UCSD-AML1 (cell line): ENCODE measurements around the gene NDST1.

ENCODE experiments used
- DNase-seq: peaks from one replicate; lab custom pipeline; 2025; ENCODE audit not compliant: unreplicated experiment; lab: John Stamatoyannopoulos, UW

The NDST1 gene

DNA sequence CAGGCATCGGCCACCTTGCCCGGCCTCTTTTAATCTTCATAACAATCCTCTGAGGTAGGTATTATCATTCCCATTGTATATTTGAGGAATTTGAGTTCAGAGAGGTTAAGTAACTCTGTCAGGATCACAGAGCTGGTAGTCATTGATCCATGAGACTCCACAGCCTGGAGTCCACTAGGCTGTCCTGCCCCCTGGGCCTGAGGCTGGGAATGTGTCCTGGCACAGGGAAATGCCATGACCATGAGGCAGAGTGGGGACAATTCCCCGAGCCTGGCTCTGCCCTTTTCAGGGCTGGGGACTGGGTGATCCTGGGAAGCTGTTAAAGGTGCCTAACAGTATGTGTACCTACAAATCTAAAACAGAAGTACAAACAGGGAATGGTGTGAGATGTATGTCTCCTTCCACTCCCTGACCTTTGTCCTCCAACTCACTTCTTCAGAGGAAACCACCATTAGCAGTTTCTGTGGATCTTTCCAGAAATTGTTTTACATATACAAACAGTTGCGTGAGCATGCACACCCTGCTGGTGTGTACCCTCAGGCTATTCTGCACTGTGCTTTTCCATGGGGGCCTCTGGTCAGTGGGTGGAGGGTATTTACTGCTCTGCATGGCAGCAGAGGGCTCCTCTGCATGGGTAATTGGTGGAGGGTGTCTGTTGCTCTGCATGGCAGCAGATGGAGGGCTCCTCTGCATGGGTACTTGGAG is 53.8 kb downstream of the NDST1 start:
- DNase-seq, result no peak

DNA sequence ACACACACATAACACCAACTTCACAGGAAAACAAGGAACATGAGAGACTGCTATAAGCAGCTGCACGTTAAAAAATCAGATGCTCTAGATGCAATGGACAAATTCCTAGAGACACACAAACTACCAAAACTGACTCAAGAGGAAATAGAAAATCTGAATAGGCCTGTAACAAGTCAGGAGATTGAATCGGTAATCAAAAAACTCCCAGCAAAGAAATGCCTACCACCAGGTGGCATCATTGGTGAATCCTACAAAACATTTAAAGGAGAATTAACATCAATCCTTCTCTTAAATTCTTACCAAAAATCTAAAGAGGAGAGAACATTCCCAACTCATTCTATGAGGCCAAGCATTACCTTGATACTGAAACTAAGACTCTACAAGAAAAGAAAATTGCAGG is 54.9 kb downstream of the NDST1 start:
- no peak for DNase-seq

DNA sequence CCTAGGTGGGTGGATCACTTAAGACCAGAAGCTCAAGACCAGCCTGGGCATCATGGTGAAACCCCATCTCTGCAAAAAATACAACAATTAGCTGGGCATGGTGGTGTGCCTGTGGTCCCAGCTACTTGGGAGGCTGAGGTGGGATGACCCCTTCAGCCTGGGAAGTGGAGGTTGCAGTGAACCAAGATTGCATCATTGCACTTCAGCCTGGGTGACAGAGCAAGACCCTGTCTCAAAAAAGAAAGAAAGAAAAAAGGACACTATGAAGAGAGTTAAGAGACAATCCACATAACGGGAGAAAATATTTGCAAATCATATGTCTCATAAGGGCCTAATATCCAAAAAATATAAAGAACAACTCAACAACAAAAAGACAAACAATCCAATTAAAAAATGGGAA is 57.9 kb downstream of the NDST1 start:
- DNase-seq, result no peak

DNA sequence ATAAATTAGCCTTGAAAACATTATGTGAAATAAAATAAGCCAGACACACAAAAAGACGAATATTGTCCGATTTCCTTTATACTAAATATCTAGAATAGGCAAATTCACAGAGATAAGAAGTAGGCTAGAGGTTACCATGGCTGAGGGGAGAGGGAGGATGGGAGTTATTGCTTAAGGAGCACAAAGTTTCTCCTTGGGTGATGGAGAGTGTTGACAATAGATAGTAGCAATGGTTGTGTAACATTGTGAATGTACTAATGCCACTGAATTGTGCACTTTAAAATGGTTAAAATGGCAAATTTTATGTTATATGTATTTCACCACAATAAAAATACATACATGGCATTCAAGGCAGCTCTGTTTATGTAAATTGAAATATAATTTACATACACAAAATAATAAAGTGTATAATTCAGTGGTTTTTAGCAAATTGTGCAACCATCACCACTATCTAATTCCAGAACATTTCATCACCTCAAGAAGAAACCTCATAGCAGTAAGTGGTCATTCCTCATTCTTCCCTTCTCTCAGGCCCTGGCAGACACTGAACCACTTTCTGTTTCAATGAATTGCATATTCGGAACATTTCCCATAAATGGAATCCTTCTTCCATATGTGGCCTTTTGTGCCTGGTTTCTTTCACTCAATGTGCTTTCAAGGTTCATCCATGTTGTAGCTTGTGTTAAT is 59.2 kb downstream of the NDST1 start:
- no peak for DNase-seq

DNA sequence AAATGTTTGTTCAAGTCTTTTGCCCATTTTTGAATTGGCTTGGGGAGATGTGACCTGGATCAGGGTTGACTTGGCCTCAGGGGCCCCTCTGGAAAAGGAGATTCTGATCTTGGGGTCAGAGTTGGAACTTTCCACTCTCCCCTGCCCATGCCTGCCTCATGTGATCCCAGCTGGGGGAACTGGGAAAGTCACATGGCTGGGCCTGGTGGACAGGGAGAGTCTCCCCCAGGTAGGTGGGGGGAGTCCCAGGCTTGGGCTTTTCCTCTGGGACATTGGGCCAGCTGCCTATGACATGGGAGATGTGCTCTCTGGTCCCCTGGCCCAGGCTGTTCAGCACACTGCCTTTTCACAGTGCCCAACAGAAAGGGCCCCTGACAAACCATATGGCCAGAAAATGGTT is 60.7 kb downstream of the NDST1 start:
- no peak for DNase-seq

DNA sequence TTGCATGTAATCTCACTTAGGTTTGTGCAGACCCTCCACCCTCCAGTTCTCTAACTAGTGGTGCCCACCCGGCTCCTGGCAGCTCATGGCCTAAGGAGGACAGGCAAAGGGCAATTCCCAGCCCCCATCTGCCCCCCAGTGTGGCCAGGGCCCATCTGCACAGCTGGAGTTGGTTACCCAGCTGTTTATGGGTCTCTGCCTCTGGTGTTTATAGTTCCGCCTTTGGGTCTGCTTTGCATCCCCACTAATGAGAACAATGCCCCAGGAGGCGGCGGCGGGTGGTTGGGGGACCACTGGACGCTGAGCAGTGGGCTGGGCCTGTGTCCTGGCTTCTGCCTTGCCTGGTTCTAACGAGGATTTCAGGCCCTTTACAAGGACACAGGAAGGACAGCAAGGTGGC is 62.4 kb downstream of the NDST1 start:
- no peak for DNase-seq

DNA sequence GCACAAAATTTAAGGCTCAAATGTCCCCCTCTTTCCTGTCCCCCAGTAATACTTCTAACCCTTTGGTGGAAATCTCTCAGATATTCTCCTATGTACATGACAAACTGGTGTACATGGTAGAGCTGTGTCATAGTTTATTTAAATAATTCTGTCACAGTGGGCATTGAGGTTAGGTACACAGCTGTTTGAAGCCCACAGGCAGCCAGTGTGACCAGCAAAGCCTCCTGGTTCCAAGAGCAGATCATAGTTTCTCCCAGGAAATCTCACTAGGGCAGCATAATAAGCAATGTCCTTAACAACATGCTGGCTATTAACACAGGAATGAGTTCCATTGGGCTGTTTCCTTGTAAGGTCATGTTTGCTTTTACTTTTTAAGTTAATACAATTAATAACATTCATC is 63.9 kb downstream of the NDST1 start:
- DNase-seq, result no peak

DNA sequence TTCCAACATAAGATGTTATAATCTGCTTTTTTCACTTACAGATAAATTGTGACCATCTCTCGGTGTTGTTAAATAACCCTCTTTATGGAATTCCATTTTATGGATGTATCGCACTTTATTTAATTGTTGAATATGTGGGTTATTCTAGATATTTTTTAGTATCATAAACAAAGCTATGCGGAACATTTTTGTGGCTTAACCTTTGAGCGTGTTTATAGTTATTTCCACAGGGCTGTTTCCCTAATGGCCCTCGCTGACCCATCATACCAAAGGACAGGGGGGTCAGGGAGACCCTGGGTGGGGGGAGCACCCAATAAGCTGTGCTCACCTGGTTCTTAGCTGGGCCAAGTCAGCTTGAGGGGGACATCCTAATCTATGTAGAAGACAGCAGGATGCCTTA is 65.3 kb downstream of the NDST1 start:
- no peak for DNase-seq

DNA sequence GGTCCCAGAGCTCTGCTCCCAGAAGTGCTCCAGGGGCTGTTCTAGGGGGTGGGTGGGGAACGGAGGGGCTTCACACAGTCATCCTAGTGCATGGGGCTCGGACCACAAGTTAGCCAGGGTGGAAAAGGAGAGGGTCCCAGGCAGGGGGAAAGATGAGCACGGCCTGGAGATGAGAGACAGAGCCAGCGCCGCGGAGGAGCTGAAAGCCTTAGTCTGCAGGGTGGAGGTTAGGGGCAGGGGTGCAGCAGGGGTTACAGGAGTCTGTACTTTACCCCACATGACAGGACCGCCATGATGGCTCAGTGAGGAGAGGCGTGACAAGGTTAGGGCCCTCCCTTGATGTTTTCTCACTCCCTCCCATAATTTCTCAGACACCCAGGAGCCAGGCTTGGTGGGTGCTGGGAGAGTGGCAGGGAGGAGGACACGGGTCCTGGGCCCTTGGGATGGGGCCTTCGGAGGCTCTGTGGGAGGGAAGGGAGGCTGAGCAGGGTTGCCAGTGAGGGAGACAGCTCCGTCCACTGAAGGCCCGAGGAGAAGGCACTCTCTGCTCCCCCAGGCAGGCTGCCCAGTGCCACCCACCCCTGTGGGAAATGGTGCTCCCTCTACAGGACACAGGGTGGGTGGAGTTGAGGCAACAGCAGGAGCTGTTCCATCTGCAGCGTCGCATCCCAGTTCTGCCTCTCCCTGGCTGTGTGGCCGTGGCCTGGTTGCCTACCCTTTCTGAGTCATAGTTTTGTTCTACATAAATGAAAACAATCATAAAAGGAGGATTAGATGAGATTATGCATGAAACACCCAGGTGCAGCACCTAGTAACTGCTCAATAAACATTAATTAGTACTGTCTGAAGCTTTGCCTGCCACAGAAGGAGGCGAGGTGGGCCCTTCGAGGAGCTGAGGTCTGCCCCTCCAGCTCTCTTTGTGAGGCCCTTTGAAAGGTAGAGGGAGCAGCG is 66.2 kb downstream of the NDST1 start:
- DNase-seq, result no peak

DNA sequence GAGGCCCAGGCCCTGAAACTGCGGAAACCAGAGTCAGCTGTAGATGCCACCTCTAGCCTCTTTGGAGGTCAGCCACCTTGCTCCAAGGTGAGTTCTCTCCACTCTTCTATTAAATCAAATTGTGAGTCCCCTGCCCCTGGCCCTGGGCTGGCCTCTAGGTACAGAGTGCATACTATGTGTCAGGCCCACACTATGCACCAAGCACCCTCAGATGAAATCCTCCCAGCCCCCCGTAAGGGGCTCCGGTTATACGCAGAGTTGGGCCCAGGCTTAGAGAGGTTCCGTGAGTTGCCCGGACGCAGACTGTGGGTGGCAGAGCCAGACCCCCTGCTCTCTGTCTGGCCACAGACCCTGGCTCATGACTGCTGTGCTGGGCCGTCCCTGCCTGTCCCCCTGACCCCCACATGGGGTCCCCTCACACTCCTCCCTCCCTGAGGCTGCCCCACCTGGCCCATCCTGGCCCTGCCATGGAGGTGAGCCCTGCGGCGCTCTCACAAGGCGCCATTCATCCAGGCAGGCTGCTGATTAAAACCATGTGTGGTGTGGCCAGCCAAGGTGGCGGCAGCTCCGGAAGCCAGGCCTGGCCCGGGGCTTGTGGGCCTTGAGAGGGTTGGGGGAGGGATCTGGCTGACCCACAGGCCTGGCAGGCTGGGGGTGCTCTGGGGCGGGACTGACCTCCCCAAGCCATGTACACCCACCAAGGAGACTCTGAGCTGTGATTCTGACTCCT is 67.1 kb downstream of the NDST1 start:
- no peak for DNase-seq

DNA sequence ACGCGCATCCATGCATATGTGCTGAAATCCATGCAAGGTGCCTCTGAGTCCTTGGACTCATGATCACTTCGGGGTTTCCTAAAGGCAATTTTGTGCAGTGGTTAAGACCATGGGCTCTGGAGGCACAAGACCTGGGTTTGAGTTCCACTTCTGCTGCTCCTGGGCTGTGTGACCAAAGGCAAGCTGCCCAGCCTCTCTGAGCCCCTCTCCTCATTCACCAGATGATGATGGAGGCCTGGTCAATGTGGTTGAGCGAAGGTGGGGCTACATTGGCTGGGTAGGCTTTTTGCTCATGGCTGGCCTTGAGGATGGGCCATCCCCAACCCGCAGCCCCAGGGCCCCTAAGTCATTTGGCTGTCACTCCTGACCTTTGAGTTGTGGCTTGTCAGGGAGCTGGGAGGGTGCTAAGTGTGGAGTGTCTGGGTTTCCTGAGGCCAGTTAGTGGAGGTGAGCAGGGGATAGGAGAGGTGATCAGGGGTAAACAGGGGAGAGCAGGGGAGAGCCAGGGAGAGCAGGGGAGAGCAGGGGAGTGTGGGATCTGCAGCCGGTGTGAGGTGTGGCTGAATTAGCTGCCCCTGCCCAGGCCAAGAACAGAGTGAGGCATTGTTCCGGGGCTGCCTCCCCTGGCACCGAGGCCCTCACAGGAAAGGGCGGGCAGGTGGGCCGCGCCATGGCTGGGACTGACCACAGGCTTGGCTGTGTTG is 68.0 kb downstream of the NDST1 start:
- no peak for DNase-seq

DNA sequence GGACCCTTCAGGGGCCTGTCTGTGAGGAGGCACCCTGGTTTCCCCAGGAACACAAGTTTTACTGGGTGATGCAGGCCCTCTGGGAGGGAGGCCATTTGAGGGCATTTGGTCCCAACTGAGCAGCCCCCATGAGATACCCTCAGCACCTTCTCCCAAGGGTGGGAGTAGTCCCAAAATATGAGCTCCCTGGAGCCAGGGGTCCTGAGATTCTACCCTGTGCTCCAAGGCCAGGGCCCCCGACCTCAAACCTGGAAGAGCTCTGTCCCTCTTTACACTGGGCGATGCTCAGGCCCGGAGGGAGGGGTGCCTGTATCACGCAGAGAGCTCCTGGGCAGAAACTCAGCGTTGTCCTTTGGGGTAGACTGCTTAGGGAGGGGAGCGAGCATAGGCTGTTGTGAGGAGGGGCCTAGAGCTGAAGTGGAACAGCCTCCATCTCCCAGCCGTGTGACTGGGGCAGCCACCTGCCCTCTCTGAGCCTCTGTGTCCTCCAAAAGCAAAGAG is 68.6 kb downstream of the NDST1 start:
- no peak for DNase-seq

DNA sequence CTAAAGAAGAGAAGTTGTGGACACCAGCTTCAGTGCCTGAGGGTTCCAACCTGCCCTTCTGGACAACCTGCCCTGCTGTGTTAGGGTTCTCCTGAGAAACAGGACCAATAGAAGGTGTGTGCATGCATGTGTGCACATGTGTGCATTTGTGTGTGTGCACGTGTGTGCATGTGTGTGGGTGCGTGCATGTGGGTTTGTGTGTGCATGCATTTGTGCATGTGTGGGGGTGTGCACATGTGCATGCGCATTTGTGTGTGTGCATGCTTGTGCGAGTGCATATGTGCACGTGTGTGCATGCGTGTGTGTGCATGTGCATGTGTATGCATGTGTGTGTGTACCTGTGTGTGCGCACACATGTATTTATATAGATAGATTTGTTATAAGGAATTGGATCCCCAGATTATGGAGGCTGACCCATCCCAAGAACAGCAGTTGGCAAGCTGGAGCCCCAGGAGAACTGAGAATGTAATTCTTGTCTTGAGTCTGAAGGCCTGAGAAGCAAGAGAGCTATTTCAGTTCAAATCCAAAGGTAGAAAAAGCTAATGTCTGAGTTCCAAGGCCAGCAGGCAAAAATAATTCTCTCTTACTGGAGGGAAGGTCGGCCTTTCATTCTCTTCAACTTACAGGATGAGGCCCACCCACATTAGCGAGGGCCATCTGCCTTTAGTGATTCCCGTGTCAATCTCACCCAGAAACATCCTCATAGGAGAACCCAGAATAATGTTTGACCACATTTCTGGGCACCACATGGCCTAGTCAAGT is 69.6 kb downstream of the NDST1 start:
- no peak for DNase-seq

DNA sequence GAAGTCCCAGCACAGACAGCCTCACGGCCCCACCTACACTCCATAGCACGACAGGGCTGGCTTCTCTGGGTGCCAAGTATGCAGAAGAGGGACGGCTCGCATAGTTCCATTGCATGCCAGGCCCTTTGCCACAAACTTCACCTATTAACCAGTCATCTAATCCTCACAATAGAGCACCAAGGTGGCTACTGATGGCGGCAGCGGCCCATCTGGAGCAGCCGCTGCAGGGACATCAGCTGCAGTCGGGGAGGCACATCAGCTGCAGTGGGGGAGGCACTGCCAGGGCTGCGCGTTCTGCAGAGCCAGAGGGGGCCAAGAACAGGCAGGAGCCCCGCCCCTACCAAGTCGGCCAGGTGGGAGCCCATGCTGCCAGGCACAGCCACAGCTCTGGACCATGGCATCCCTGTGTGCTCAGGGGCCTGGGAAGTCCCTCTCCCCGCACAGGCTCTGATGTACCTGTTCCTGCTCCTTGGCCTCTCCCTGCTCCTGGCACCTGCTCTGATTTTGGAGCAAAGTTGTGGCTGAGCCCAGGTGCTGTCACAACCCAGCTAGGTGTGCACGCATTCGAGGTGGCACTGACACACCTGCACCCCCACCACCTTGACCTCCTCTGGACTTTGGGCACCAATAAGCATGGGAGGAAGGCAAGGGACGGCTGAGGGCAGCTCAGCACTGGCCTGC is 71.0 kb downstream of the NDST1 start:
- no peak for DNase-seq

DNA sequence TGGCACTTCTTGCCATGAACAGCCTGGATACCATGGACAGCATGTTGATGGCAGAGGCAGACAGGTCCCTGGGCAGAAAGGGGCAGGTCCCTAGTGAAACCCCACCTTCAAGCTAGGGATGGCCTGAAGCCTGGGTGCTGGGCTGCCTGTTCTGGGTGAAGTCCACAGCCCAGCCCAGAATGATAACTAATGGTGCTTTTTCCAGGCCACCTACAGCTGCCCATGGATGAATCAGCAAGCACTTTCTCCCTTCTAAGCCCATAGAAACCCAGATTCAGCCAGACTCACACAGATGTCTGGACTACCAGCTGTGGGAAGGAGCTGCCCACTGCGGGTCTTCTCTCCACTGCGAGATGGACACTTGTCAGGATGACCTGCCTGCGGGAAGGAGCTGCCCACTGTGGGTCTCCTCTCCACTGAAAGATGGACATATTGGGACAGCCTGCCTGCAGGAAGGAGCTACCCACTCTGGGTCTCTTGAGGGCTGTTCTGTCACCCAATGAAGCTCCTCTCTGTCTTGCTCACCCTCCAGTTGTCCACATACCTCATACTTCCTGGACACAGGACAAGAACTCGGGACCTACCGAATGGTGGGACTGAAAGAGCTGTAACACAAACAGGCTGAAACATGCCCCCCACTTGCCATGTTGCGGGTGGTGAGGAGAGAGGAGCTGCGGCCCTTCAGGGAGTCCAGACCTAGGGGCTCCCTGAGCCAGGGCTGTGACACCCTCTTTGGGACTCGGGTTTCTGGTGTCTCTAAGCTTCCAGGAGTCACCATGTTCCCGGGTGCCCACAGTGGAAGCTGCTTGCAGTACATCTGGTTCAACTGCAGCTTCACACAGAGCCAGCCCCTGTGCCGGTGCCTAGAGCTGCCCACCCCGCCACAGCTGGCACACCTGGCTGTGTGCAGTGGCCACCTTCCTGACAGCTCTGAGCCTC is 71.8 kb downstream of the NDST1 start:
- DNase-seq, result no peak

DNA sequence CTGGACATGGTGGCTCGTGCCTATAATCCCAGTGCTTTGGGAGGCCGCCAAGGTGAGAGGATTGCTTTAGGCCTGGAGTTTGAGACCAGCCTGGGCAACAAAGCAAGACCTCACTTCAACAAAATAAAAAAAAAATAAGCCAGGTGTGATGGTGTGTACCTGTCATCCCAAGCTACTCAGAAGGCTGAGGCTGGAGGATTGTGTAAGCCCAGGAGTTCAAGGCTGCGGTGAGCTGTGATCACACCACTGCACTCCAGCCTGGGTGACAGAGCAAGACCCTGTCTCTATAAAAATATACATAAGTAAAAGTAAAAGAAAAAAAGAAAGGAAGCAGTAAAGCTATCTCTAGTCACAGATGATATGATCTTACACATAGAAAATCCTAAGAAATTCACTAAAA is 73.0 kb downstream of the NDST1 start:
- DNase-seq, result no peak

DNA sequence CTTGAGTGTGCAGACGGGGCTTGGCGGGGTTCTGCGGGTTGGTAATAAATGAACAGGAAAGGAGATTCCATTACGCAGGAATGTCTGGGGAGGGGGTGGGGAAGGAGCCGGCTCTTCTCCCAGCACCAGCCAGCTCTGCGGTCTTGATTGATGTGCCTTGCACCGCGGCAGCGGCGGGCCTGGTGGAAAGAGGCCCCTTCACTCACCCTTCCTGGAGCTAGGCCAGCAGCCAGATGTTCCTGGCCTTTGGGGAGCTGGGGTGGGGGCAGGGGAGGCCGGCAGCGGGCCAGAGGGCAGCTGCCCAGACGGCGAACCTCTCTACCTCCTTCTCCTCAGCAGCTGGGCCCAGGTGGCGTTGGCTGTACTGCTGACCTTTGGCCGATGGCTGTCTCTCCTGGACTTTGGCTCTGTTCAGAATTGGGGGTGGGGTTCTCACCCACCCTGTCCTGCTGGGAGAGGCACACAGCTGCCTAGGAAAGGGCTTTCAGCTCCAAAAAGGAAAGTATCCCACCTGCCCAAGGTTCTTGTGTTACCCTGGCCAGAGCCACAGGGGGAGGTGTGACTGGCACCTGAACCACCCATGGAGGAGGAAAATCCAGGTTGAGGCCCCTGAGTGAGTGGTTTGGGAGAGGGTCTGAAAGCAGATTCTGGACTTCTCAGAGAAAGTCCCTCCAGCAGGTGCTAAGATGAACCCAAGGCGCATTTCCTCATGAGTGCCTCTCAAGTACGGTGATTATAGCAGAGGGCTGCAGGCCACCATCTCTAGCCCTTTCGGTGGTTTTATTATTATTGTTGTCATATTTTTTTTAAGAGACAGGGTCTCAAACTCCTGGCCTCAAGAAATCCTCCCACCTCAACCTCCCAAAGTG is 74.5 kb downstream of the NDST1 start:
- no peak for DNase-seq
